Adrenal gland (tissue), 5 donors: ENCODE measurements around the gene GCAT.

Experiments
- POLR2A ChIP-seq, 2 donors: fragments of 450-650 bp; IDR thresholded peaks; one replicate each; pipeline ENCODE4 v1.6.1; 2017; ENCODE audit warnings: antibody characterized with exemption in 2 of 2, mild to moderate bottlenecking in 2 of 2, moderate library complexity in 1 of 2
- TF ChIP-seq, protein P1 (sequence below), 6 experiments: fragments of 450-650 bp in 4 of 6; fragments of 200-600 bp in 2 of 6; sonication (generic) in 1 of 6; IDR thresholded peaks; 1 replicate in 5 of 6; 2 replicates in 1 of 6; pipeline versions ENCODE4 v1.5.1 to v1.8.0; 2016 to 2021; ENCODE audit warnings: antibody characterized with exemption in 6 of 6, mild to moderate bottlenecking in 2 of 6, moderate library complexity in 1 of 6
- donor health status: DM: no; HTN: no; CAD: no.

DNA sequence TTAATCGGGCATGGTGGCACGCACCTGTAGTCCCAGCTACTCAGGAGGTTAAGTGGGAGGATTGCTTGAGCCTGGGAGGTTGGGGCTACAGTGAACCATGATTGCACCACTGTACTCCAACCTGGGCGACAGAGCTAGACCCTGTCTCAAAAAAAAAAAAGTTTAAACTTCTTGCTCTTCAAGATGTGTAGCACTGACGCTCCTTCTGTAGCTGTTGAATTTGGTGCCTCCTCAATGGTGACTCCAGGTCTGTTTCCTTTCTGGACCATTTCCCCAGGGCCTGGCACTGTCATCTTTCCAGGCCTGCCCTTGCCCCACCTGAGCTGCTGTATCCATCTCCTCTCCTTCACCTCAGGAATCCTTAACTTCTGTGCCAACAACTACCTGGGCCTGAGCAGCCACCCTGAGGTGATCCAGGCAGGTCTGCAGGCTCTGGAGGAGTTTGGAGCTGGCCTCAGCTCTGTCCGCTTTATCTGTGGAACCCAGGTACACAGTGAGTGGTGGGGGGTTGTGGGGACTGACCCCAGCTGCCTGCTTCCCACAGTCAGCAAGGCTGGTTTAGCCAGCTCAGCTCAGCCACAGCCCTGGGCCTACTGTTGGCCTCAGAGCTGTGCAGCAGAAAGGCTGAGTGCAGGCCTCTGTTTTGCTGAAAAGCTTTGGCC lies 2.1 kb downstream of the GCAT start:
- TF ChIP-seq, protein P1, sequence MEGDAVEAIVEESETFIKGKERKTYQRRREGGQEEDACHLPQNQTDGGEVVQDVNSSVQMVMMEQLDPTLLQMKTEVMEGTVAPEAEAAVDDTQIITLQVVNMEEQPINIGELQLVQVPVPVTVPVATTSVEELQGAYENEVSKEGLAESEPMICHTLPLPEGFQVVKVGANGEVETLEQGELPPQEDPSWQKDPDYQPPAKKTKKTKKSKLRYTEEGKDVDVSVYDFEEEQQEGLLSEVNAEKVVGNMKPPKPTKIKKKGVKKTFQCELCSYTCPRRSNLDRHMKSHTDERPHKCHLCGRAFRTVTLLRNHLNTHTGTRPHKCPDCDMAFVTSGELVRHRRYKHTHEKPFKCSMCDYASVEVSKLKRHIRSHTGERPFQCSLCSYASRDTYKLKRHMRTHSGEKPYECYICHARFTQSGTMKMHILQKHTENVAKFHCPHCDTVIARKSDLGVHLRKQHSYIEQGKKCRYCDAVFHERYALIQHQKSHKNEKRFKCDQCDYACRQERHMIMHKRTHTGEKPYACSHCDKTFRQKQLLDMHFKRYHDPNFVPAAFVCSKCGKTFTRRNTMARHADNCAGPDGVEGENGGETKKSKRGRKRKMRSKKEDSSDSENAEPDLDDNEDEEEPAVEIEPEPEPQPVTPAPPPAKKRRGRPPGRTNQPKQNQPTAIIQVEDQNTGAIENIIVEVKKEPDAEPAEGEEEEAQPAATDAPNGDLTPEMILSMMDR (IDR thresholded peaks at IDR 0.05) = no peak
- no peak for TF ChIP-seq POLR2A (IDR thresholded peaks at IDR 0.05)
